AG20443 (cell line): ENCODE results near the gene ANKFN1.
"Not testable (repeated sequence)": the region's sequence is repeated elsewhere in the genome, so short reads cannot be mapped to it uniquely, and the experiment has no call there.

Source experiments
- DNase-seq: peaks from one replicate; pipeline ENCODE4 v3.0.0; 2012; ENCODE audit warnings: low spot score, mixed read lengths

The ANKFN1 gene

GRCh38 chr17:56325313-56326000 lies 172.2 kb downstream of the ANKFN1 start:
- no peak for DNase-seq

DNA sequence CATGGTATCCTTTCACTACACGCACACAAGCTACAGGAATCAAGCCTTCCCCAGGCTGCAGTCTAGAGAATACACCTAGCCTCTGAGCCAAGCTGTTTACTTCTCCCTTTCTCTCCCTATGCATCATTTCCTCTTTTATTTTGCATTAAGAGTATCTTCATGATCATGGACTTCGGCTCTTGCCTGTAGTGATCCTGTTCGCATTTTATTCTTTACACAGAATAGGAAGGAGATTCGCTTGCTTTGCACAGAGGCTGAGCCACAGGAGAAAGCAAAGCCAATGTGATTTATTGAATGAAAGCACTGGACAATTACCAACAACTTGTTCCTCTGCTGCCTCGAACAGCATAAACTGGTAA lies 172.7 kb downstream of the ANKFN1 start:
- DNase-seq: no peak

- no peak for DNase-seq
Observed at GRCh38 chr17:56347639-56348038, 194.4 kb downstream of the ANKFN1 start.

GRCh38 chr17:56350592-56350991 lies 197.3 kb downstream of the ANKFN1 start:
- no peak for DNase-seq

DNA sequence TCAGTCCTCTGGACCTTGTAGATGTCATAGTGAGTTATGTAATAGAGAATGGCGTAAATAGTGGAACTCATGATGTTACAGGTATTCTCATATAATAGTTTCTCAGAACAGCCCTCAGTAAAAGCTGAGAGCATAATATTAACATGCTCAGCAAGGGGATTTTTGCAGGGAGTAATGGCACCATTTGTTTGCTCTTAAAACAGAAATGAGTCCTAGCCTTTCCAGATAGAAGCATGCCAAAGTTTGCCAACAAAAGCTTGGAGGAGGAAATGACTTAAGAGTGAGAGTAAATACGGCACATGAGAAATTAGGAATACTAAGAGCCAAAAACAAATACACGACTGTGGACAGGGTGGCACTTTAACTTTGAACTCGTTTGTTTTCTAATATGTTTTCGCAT lies 198.4 kb downstream of the ANKFN1 start:
- no peak for DNase-seq

GRCh38 chr17:56358651-56359050 lies 205.4 kb downstream of the ANKFN1 start:
- DNase-seq: no peak

DNA sequence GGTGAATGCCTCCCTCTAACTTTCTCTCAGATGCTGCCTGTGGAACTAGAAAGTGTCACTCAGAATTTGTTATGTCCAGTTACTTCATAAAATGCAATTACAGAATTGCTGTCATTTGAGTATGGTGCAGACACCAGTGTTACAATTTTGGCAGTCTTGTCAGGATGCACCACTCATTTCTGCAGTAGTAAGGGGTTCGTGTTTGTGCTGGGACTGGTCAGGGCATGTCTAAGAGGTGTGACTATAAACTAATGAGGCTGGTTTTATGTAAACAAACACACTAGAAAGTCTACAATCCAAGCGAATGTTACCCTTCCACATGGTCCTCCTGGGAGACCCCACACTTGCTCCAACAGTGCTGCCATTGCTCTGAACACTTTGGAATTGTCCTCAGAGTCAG lies 206.2 kb downstream of the ANKFN1 start:
- no peak for DNase-seq

- no peak for DNase-seq
Observed at GRCh38 chr17:56367366-56367765, 214.1 kb downstream of the ANKFN1 start.

DNA sequence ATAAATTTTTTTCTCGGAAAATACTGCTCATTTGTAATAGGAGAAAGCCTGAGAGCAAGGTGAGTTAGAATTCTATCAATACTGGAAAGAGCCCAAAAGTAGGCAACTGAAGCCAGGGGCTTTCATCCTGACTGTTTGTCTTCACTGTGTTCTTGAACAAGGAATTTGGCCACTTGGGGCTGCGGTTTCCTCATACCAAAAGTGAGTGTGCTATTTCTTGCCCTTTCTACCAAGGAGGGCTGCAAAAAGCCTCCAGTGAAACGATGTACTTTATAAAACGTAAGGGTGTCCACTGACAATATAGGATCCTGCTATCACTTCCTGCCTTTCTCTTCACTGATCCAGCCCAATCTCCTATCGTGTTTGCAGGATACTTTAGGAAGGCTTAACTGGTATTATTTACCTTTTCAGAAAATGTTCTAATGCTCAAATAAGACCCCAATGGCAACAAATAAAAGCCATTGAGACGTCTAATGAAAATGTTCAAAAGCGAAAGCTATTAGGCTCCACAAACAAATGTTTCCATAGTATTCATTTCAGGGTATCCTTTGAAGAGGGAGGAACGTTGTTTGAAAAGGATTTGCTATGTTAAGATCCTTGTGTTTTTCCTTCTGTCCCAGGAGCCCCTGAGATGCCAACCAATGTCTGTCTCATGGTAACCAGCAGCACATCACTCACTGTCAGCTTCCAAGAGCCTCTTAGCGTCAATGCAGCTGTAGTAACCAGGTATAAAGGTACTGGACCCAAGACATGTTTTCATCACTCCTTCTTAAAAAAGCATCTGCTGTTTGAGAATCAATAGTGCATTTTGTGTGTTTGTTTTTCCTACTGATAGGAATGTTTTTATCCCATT lies 220.9 kb downstream of the ANKFN1 start:
- DNase-seq: no peak

DNA sequence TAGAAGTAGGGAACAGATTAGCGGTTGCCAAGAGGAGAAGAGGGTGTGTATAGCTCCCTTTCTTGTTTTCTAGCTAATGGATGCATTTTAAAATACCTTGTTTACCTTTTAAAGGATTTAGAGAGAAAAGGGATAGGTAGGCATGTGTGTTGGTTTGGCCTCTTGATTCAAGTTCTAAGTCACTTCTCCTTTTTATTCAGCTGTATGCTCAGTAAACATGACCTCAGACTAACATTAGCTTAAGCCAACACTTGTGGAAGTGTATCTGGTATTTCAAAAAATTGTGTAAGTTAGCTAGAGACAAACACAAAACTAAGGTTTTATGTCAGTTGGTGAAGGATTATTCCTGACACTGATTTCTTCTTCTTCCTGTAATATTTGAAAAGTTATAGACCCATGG lies 236.1 kb downstream of the ANKFN1 start:
- DNase-seq: no peak

DNA sequence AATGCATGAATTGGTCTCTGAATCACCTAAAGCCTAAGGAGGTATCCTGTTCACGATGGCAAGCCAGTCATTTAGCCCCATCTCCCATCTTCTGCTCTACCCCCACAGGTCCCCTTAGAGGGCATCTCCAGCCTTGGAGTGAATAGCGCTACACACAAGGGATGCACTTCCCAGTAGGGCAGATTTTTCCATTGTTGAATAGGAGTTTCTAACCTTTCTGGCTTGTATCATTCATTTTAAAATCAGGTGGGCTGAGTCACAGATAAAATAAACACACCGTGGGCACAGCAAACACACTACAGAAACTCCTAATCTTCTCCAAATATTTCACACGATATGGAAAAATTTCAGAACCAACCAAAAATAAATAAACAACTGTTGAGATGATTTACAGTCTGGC lies 239.0 kb downstream of the ANKFN1 start:
- DNase-seq: no peak

DNA sequence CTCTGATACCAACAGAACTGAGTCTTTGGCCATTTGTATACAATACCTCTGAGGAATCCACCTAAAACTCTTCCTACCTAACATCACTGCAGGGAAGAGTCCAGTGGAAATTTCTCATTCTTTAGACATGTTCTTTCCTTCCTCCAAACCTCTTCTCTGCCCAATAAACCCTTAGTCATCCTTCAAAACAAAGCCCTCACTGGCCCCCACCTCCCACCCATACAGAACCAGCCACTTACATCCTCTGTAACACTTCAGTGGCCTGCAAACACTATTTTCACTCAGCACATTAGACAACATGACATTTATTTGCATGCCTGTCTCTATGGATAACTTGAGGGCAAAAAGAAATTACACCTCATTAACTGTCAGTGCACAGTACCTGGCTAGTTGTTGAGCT lies 239.9 kb downstream of the ANKFN1 start:
- DNase-seq: no peak

- DNase-seq: no peak
Observed at GRCh38 chr17:56395787-56396186, 242.5 kb downstream of the ANKFN1 start.

GRCh38 chr17:56407086-56407485 lies 253.8 kb downstream of the ANKFN1 start:
- no peak for DNase-seq

- not testable (repeated sequence) for DNase-seq
Observed at GRCh38 chr17:56412356-56412755, 259.1 kb downstream of the ANKFN1 start.

DNA sequence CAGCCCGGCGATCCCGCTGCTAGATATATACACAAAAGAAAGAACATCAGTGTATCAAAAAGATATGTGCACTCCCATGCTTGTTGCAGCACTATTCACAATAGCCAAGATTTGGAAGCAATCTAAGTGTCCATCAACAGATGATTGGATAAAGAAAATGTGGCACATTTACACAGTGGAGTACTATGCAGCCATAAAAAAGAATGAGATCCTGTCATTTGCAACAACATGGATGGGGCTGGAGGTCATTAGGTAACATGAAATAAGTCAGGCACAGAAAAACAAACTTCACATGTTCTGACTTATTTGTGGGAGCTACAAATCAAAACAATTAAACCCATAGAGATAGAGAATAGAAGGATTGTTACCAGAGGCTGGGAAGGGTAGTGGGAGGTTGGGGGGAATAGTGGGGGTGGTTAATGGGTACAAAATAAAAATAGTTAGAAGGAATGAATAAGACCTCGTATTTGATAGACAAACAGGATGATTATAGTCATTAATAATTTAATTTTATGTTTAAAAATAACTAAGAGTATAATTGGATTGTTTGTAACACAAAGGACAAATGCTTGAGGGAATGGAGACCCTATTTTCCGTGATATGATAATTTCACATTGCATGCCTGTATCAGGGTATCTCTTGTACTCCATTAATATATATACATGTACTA lies 263.5 kb downstream of the ANKFN1 start:
- DNase-seq: no peak

DNA sequence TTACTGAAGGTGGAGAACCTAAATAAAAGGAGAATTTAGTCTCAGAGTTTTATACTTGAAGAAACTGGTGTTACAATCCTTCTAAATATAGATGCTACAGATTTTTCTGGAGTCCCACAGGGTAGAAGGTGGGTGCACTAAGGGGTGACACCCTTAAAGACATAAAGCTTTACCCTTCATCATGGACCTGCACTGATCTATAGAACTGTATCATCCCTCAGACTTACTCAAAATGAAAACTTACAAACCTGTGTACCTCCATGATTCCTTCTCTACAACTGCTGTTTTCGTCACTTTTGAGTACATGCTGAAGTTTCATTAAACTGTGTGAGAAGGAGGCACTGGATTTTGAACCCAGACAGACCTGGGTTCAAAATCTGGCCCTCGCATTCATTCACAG lies 270.7 kb downstream of the ANKFN1 start:
- no peak for DNase-seq

DNA sequence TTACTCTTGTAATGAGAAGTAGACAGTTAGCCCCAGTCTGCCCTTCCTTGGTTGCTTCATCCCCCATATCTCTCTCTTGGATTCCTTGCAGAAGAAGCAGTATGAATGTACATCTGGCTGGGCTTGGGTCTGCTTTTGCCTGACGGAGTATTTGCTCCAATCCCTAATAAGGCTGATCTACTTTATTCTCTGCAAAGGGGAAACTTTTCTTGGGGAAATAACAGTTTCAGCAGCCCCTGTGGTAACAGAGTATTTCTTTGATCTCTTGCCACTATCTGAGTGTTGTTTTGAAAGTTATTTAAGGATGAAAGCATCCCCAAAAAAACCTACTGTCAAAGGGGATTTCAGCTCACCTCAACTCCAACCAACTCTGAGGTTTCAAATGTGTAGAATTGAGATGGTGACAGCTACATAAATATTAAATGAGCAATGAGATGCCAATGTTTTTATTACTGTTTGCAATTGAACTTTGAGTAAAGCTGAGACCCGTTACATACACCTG lies 271.3 kb downstream of the ANKFN1 start:
- DNase-seq: no peak

DNA sequence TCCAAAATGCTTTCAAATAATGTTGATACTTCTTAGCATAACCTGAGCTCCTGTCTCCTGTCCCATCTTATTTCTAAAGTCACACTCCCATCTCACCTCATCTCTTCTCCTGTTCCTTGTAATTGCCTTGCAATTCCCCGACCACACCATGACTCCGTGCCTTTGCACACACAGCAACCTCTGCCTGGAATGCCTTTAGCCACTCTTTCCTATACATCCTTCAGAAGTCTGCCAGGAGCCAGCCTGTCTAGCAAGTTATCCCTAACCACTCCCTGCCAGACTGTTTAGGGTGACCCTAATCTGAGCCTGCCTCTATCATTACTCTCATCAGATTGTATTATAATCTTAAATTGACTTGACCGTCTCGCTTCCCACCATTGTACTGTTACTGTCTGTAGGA lies 272.2 kb downstream of the ANKFN1 start:
- no peak for DNase-seq

- no peak for DNase-seq
Observed at GRCh38 chr17:56426901-56427300, 273.6 kb downstream of the ANKFN1 start.

DNA sequence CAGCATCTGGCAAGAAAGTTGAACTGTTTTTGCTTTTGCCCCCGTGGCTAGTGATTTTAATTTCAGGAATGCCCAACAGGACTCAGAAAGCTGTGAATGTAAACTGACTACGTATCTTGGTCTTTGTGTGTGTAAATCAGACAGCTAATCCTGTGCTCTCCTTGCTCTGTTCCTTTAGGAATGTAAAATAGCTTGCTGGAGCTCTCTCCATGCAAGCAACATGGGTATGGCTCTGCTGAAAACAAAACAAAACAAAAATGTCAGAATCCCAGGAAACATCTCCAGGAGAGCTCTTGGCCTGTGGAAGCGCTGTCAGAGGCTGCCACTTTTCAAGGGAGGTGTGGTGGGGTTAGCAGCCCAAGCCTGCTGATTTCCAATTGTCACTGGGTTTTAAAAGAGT lies 278.5 kb downstream of the ANKFN1 start:
- DNase-seq: peak; percentile 25

DNA sequence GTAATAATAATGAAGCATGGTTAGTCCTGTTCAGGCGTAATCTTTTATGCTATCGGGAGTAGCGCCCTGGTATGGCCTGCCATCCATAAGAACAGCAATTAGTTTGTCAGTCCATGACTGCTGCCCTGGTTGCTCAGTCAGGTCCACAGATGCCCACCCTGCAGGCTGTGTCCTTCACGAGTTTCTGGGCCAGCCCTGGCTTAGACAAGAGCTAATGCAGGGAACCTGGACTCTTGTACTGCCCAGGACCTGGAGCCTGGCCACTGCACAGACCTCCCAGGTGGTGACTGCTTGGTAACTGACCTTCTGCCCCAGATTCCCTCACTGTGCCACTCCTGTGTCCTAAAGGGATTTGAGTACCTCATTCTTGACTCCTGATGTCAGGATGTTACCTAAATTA lies 279.2 kb downstream of the ANKFN1 start:
- DNase-seq: no peak

DNA sequence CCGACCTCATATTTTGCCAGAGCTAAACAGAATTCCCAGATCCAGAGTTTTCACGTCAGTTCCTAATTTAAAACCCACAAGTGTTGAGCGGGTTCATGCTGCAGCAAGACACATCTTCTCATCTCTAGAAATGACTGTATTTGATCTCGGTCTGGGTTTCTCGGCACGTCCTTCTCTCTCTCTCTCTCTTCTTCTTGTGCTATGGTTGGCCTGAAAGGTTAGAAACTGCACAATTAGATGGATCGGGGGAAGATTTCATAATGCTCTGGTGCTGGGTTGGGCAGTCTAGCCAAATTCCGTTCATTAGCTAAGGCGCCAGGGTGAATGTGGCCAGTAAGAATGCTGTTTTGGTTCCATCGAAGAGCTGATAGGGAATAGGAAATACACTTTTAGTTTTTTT lies 281.3 kb downstream of the ANKFN1 start:
- peak; percentile 69 for DNase-seq
